Measurements from ENCODE around the gene LMAN2.

DNA sequence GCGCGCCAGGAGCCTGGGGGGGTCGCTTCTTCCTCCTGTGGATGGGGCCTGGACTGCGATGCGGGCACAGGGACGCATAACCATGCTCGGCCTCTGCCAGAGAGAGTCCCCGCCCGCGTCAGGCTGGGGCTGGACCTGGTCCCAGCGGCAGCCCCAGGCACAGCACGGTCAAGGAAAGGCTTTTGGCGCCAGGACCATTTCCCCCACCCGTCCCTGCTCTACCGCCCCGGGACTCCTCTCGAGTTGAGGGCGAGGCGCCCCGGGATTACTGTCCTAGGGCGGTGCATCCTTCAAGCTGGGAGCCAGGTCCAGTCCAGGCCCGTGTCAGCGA, 40.1 kb downstream of the LMAN2 start:
- TF ChIP-seq, protein P1, sequence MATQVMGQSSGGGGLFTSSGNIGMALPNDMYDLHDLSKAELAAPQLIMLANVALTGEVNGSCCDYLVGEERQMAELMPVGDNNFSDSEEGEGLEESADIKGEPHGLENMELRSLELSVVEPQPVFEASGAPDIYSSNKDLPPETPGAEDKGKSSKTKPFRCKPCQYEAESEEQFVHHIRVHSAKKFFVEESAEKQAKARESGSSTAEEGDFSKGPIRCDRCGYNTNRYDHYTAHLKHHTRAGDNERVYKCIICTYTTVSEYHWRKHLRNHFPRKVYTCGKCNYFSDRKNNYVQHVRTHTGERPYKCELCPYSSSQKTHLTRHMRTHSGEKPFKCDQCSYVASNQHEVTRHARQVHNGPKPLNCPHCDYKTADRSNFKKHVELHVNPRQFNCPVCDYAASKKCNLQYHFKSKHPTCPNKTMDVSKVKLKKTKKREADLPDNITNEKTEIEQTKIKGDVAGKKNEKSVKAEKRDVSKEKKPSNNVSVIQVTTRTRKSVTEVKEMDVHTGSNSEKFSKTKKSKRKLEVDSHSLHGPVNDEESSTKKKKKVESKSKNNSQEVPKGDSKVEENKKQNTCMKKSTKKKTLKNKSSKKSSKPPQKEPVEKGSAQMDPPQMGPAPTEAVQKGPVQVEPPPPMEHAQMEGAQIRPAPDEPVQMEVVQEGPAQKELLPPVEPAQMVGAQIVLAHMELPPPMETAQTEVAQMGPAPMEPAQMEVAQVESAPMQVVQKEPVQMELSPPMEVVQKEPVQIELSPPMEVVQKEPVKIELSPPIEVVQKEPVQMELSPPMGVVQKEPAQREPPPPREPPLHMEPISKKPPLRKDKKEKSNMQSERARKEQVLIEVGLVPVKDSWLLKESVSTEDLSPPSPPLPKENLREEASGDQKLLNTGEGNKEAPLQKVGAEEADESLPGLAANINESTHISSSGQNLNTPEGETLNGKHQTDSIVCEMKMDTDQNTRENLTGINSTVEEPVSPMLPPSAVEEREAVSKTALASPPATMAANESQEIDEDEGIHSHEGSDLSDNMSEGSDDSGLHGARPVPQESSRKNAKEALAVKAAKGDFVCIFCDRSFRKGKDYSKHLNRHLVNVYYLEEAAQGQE (IDR thresholded peaks at IDR 0.05; ENCODE audit: low read depth), result no peak
- TF ChIP-seq POLR2A (IDR thresholded peaks at IDR 0.05; ENCODE audit: borderline replicate concordance, extremely low read depth, insufficient read depth, insufficient read length) (no peak), ZFX (IDR thresholded peaks at IDR 0.05) (no peak), POLR2AphosphoS5 (IDR thresholded peaks at IDR 0.05; ENCODE audit: low read depth, low read length) (no peak), RAD21 (IDR thresholded peaks at IDR 0.05; ENCODE audit: low read depth) (no peak)
- TF ChIP-seq, protein P2, sequence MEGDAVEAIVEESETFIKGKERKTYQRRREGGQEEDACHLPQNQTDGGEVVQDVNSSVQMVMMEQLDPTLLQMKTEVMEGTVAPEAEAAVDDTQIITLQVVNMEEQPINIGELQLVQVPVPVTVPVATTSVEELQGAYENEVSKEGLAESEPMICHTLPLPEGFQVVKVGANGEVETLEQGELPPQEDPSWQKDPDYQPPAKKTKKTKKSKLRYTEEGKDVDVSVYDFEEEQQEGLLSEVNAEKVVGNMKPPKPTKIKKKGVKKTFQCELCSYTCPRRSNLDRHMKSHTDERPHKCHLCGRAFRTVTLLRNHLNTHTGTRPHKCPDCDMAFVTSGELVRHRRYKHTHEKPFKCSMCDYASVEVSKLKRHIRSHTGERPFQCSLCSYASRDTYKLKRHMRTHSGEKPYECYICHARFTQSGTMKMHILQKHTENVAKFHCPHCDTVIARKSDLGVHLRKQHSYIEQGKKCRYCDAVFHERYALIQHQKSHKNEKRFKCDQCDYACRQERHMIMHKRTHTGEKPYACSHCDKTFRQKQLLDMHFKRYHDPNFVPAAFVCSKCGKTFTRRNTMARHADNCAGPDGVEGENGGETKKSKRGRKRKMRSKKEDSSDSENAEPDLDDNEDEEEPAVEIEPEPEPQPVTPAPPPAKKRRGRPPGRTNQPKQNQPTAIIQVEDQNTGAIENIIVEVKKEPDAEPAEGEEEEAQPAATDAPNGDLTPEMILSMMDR (IDR thresholded peaks at IDR 0.05 in 2 of 3, conservative IDR thresholded peaks at IDR 0.05 in 1 of 3; ENCODE audit: borderline replicate concordance in 1 of 3, insufficient read depth in 1 of 3, low read depth in 2 of 3, low read length in 2 of 3), result no peak
